IMR-90 (cell line): ENCODE measurements around the gene TMEM259. TPM values are rescaled to one million over a fixed set of nuclear protein-coding genes. Genes with fewer than 3 reads are reported as not detected.

ENCODE experiments used
- ATAC-seq: fragments of 200-7000 bp; cut with Tn5 transposase; 2 replicates; pipeline ENCODE4 v1.9.1; 2020; ENCODE audit warnings: low read depth, mild to moderate bottlenecking, moderate library complexity
- BruUV-seq: library from RNA; stranded (reverse); fragments of 400-500 nt; replicated peaks from 2 replicates; lab custom pipeline; 2021; lab: Mats Ljungman, UMichigan
- CTCF ChIA-PET: fragments of 300-600 bp; formaldehyde crosslinking; extraction: SDS; loops from one replicate; lab custom pipeline; 2021; ENCODE audit warnings: antibody characterized with exemption; lab: Yijun Ruan, JAX
- POLR2A ChIA-PET: fragments of 300-600 bp; sonication (Branson Sonifier 250); formaldehyde crosslinking; loops from one replicate; lab custom pipeline; 2022; ENCODE audit warnings: antibody characterized with exemption; ENCODE audit not compliant: unreplicated experiment; lab: Charles Lee
- DNase-seq: peaks from one replicate; pipeline ENCODE4 v3.0.0; 2013
- H2AFZ ChIP-seq: replicated peaks from 2 replicates; pipeline ENCODE3; 2013; ENCODE audit warnings: low read length, mild to moderate bottlenecking; ENCODE audit not compliant: poor library complexity
- H2AK5ac ChIP-seq: 2 replicates; pipeline ENCODE4 v1.6.1; 2013; ENCODE audit warnings: low read depth, low read length, inconsistent platforms
- H2AK9ac ChIP-seq: replicated peaks from 2 replicates; pipeline ENCODE3; 2013; ENCODE audit warnings: mild to moderate bottlenecking, low read depth, low read length, moderate library complexity; ENCODE audit not compliant: poor library complexity
- H2BK120ac ChIP-seq: 2 replicates; pipeline ENCODE4 v1.6.1; 2013; ENCODE audit warnings: low read depth, low read length, inconsistent platforms
- H2BK15ac ChIP-seq: 3 replicates; pipeline ENCODE4 v1.6.1; 2013; ENCODE audit warnings: low read depth, low read length, inconsistent platforms
- H2BK20ac ChIP-seq: 2 replicates; pipeline ENCODE4 v1.6.1; 2013; ENCODE audit warnings: low read depth, mild to moderate bottlenecking, inconsistent platforms, low read length, moderate library complexity
- H2BK5ac ChIP-seq: 2 replicates; pipeline ENCODE4 v1.6.1; 2013; ENCODE audit warnings: mild to moderate bottlenecking, low read depth, low read length, inconsistent platforms; ENCODE audit not compliant: poor library complexity, severe bottlenecking
- H3K14ac ChIP-seq: replicated peaks from 2 replicates; pipeline ENCODE4 v1.6.1; 2013; ENCODE audit warnings: low read depth, low read length, inconsistent platforms
- H3K18ac ChIP-seq: 2 replicates; pipeline ENCODE4 v1.6.1; 2013; ENCODE audit warnings: low read depth, low read length, control low read depth
- H3K23ac ChIP-seq: 2 replicates; pipeline ENCODE4 v1.6.1; 2013; ENCODE audit warnings: low read depth, low read length, inconsistent platforms
- H3K27ac ChIP-seq: 2 replicates; pipeline ENCODE4 v1.5.1; 2013; ENCODE audit warnings: mild to moderate bottlenecking, control low read depth, low read length; ENCODE audit not compliant: insufficient read depth
- H3K27me3 ChIP-seq: 2 replicates; pipeline ENCODE4 v1.6.1; 2013; ENCODE audit warnings: low read length; ENCODE audit not compliant: control insufficient read depth, insufficient read depth
- H3K36me3 ChIP-seq: 2 replicates; pipeline ENCODE4 v1.6.1; 2013; ENCODE audit warnings: low read length, mixed read lengths; ENCODE audit not compliant: control insufficient read depth, insufficient read depth
- H3K4ac ChIP-seq: 2 replicates; pipeline ENCODE4 v1.6.1; 2013; ENCODE audit warnings: low read depth, low read length, inconsistent platforms
- H3K4me1 ChIP-seq: 2 replicates; pipeline ENCODE4 v1.6.1; 2013; ENCODE audit warnings: low read length, mixed read lengths; ENCODE audit not compliant: control insufficient read depth, insufficient read depth
- H3K4me2 ChIP-seq: 2 replicates; pipeline ENCODE4 v1.6.1; 2013; ENCODE audit warnings: low read depth, mild to moderate bottlenecking, control low read depth, low read length, moderate library complexity
- H3K4me3 ChIP-seq: 2 replicates; pipeline ENCODE4 v1.5.1; 2013; ENCODE audit warnings: low read depth, mild to moderate bottlenecking, control low read depth, low read length, moderate library complexity; ENCODE audit not compliant: insufficient read depth
- H3K56ac ChIP-seq: 2 replicates; pipeline ENCODE4 v1.6.1; 2013; ENCODE audit warnings: low read length, inconsistent platforms; ENCODE audit not compliant: insufficient read depth; ENCODE audit errors: extremely low read depth
- H3K79me1 ChIP-seq, 2 experiments: 2 replicates each; pipeline ENCODE4 v1.6.1; 2013; ENCODE audit warnings: low read length in 2 of 2, inconsistent platforms in 1 of 2, low read depth in 1 of 2
- H3K9ac ChIP-seq: 2 replicates; pipeline ENCODE4 v1.6.1; 2013; ENCODE audit warnings: low read depth, low read length, control low read depth
- H3K9me1 ChIP-seq: 2 replicates; pipeline ENCODE4 v1.6.1; 2013; ENCODE audit warnings: low read length, inconsistent platforms; ENCODE audit not compliant: insufficient read depth
- H3K9me3 ChIP-seq: 2 replicates; pipeline ENCODE4 v1.6.1; 2013; ENCODE audit warnings: low read length; ENCODE audit not compliant: control insufficient read depth, insufficient read depth
- H4K20me1 ChIP-seq: 2 replicates; pipeline ENCODE4 v1.6.1; 2013; ENCODE audit warnings: low read length, inconsistent platforms; ENCODE audit not compliant: insufficient read depth
- H4K5ac ChIP-seq: 2 replicates; pipeline ENCODE4 v1.6.1; 2013; ENCODE audit warnings: mild to moderate bottlenecking, low read depth, low read length, control low read depth
- H4K8ac ChIP-seq, 2 experiments: 2 replicates each; pipeline ENCODE4 v1.6.1; 2013; ENCODE audit warnings: low read depth in 2 of 2, low read length in 2 of 2, control low read depth in 1 of 2, inconsistent platforms in 1 of 2
- H4K91ac ChIP-seq: 2 replicates; pipeline ENCODE4 v1.6.1; 2013; ENCODE audit warnings: low read depth, low read length, inconsistent platforms; ENCODE audit not compliant: insufficient read depth
- CEBPB ChIP-seq: IDR thresholded peaks from 2 replicates; pipeline ENCODE4 v1.6.1; 2012; ENCODE audit warnings: low read depth, low read length, improper control_type of control experiment
- FOS ChIP-seq: fragments of 150-350 bp; IDR thresholded peaks from 2 replicates; pipeline ENCODE4 v1.6.1; 2016; ENCODE audit warnings: low read depth, low read length
- MAFK ChIP-seq: IDR thresholded peaks from 2 replicates; pipeline ENCODE4 v1.6.1; 2012; ENCODE audit warnings: low read depth, low read length, improper control_type of control experiment
- MAZ ChIP-seq: IDR thresholded peaks from 2 replicates; pipeline ENCODE4 v1.6.1; 2012; ENCODE audit warnings: low read depth, mild to moderate bottlenecking, low read length, improper control_type of control experiment, moderate library complexity, borderline replicate concordance
- MXI1 ChIP-seq: IDR thresholded peaks from 2 replicates; pipeline ENCODE4 v1.6.1; 2012; ENCODE audit warnings: low read depth, mild to moderate bottlenecking, low read length, moderate library complexity, borderline replicate concordance
- NFE2L2 ChIP-seq: fragments of 150-350 bp; IDR thresholded peaks from 2 replicates; pipeline ENCODE4 v1.6.1; 2016; ENCODE audit warnings: low read depth, mild to moderate bottlenecking, low read length
- RCOR1 ChIP-seq: IDR thresholded peaks from 2 replicates; pipeline ENCODE4 v1.6.1; 2012; ENCODE audit warnings: mild to moderate bottlenecking, low read length, improper control_type of control experiment; ENCODE audit not compliant: insufficient replicate concordance
- SMC3 ChIP-seq: fragments of 150-350 bp; IDR thresholded peaks from 2 replicates; pipeline ENCODE4 v1.6.1; 2016; ENCODE audit warnings: low read depth, mild to moderate bottlenecking, antibody characterized with exemption, low read length, moderate library complexity
- USF2 ChIP-seq: fragments of 150-350 bp; IDR thresholded peaks from 2 replicates; pipeline ENCODE4 v1.6.1; 2017; ENCODE audit warnings: mild to moderate bottlenecking, antibody characterized with exemption, low read length, low read depth
- WGBS, 2 experiments: methylation state at CpG; one replicate each; pipeline versions ENCODE4 v1.1.5 to v1.1.7; 2013; ENCODE audit warnings: missing lambda C conversion rate in 2 of 2; ENCODE audit not compliant: insufficient read length in 1 of 2; ENCODE audit errors: extremely low coverage in 2 of 2; 5-methylcytosine and 5-hydroxymethylcytosine counted together
- dilution Hi-C: fragments of 300-500 bp; cut with HindIII; formaldehyde crosslinking; loops from one replicate; pipeline ENCODE4 v1.14.3; 2018; ENCODE audit warnings: low sequenced_read_pairs; ENCODE audit not compliant: unreplicated experiment
- in situ Hi-C: fragments of 300-500 bp; cut with MboI; formaldehyde crosslinking; loops from 3 replicates; pipeline ENCODE4 v1.14.3; 2019; ENCODE audit warnings: low sequenced_read_pairs, inconsistent platforms, mixed read lengths
- intact Hi-C: fragments of 100-400 bp; cut with micrococcal nuclease; formaldehyde crosslinking; loops from 2 replicates; pipeline ENCODE4 v1.10.0; 2022
- polyA plus RNA-seq, 3 experiments: library from polyadenylated mRNA; depleted of rRNA; stranded (reverse); fragments of >200 nt; gene quantifications; 2 replicates each; pipeline ENCODE4 v1.2.3, GENCODE V29; 2012; ENCODE audit warnings: low replicate concordance in 1 of 3
- total RNA-seq: library from RNA; depleted of rRNA; stranded (reverse); fragments of >200 nt; gene quantifications from 2 replicates; pipeline ENCODE4 v1.2.3, GENCODE V29; 2012
- TF ChIP-seq, protein P1 (sequence below): conservative IDR thresholded peaks from 2 replicates; pipeline ENCODE4 v1.5.1; 2012; ENCODE audit warnings: mild to moderate bottlenecking, low read depth, low read length, improper control_type of control experiment

TMEM259 gene
- total and polyA plus RNA-seq, 2 of the 4 experiments (the other 2 are of a cell fraction): 22.6 to 153 TPM

DNA sequence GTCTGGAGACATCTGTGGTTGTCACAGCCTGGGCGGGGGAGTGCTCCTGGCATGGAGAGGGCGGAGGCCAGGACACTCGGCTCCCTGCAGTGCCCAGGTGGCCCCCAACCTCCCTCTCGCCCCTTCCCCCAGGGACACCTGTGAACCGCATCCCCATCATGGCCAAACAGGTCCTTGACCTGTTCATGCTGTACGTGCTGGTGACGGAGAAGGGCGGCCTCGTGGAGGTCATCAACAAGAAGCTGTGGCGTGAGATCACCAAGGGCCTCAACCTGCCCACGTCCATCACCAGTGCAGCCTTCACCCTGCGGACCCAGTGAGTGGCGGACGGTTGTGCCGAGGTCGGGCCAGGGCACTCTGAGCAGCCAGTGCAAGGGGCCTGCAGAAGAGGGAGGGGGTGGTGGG, 56.8 kb downstream of the TMEM259 start:
- 95% methylated on average over 16 of the region's 16 CpGs; no CpG with 5 or more reads in 1 of the 2 experiments for WGBS, 2 experiments
- no TSS peak for BruUV-seq
- Histone ChIP-seq H3K4me3 (no peak overlapping the region), H3K4me2 (no peak overlapping the region), H3K18ac (no peak overlapping the region), H3K9me3 (no peaks in the 10 kb centered on the region), H3K9ac (no peak overlapping the region), H3K9me1 (peaks cover 6% of the 10 kb centered on the region; the same call in 1 of the 2 replicates), H2BK5ac (no peak overlapping the region), H2BK120ac (no peak overlapping the region), H3K27ac (no peak overlapping the region), H3K27me3 (no peaks in the 10 kb centered on the region), H4K91ac (no peak overlapping the region), H3K79me1 (peaks cover 50 to 77% of the 10 kb centered on the region in 2 experiments), H3K36me3 (peaks cover 73% of the 10 kb centered on the region), H2BK20ac (no peak overlapping the region), H4K5ac (no peak overlapping the region), H3K4ac (no peak overlapping the region), H3K23ac (no peak overlapping the region), H2AK5ac (no peak overlapping the region), H3K14ac (no peak overlapping the region), H3K56ac (no peak overlapping the region), H4K20me1 (peaks cover 24% of the 10 kb centered on the region; the same call in 1 of the 2 replicates), H3K4me1 (peaks cover 5% of the 10 kb centered on the region), H2AFZ (no peak overlapping the region), H2BK15ac (no peak overlapping the region), H2AK9ac (peak overlapping the region; percentile 65), H4K8ac (no peak overlapping the region)
- dilution Hi-C loops: no loop called here
- DNase-seq (no peak), ATAC-seq (no peak)
- intact Hi-C loops: no loop called here
- POLR2A ChIA-PET: no interaction called here
- TF ChIP-seq, protein P1, sequence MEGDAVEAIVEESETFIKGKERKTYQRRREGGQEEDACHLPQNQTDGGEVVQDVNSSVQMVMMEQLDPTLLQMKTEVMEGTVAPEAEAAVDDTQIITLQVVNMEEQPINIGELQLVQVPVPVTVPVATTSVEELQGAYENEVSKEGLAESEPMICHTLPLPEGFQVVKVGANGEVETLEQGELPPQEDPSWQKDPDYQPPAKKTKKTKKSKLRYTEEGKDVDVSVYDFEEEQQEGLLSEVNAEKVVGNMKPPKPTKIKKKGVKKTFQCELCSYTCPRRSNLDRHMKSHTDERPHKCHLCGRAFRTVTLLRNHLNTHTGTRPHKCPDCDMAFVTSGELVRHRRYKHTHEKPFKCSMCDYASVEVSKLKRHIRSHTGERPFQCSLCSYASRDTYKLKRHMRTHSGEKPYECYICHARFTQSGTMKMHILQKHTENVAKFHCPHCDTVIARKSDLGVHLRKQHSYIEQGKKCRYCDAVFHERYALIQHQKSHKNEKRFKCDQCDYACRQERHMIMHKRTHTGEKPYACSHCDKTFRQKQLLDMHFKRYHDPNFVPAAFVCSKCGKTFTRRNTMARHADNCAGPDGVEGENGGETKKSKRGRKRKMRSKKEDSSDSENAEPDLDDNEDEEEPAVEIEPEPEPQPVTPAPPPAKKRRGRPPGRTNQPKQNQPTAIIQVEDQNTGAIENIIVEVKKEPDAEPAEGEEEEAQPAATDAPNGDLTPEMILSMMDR: no peak
- TF ChIP-seq USF2 (no peak), CEBPB (no peak), RCOR1 (no peak), MAFK (no peak), FOS (no peak), MXI1 (no peak), NFE2L2 (no peak), SMC3 (no peak), MAZ (no peak)
- in situ Hi-C loops: no loop called here
- CTCF ChIA-PET: no interaction called here
